Measurements from ENCODE around the gene CORO1A. TPM values are rescaled to one million over a fixed set of nuclear protein-coding genes. Genes with fewer than 3 reads are reported as not detected.
"Not testable (repeated sequence)": the region's sequence is repeated elsewhere in the genome, so short reads cannot be mapped to it uniquely, and the experiment has no call there.

Gene CORO1A
- total RNA-seq, 5 donors from 2014 or later (not counting 1 experiment from before 2014, with no cell fraction given) = 708 to 1,286 (median 987) TPM

DNA sequence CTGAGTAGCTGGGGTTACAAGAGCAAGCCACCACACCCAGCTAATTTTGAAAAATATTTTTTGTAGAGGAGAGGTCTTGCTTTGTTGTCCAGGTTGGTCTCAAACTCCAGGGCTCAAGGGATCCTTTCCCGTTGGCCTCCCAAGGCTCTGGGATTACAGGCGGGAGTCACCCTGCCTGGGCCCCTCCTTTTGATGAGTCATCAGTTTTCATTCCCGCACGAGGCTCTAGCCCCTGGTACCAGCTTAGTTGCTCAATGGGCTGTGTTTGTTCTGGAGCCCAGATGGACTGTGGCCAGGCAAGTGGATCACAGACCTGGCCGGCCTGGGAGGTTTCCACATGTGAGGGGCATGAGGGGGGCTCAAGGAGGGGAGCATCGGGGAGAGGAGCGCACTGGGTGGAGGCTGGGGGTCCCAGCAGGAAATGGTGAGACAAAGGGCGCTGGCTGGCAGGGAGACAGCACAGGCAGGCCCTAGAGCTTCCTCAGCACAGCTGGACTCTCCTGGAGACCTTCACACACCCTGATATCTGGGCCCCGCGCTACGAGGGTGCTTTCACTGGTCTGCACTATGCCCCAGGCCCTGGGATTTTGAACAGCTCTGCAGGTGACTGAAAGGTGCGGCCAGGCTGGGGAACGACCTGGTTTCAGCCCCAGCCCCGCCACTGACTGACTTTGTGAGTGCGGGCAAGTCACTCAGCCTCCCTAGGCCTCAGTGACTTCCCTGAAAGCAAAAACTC is 16.4 kb downstream of the CORO1A start:
- H3K4me1 Mint-ChIP-seq; H3K27me3 Mint-ChIP-seq; H3K4me3 ChIP-seq (ENCODE audit: control insufficient read depth in 1 of 2, extremely low read depth in 1 of 2, low read length in 1 of 2); H3K4me1 ChIP-seq (ENCODE audit: control insufficient read depth in 1 of 2, extremely low read depth in 1 of 2, insufficient read depth in 2 of 2, low read length in 2 of 2); ATAC-seq (replicated peaks in 1 of 4); H3K9me3 Mint-ChIP-seq; DNase-seq; H3K36me3 Mint-ChIP-seq; CTCF ChIA-PET; POLR2A ChIA-PET; H3K27me3 ChIP-seq (replicated peaks in 1 of 2; ENCODE audit: control insufficient read depth in 2 of 2, extremely low read depth in 1 of 2, insufficient read depth in 2 of 2, low read length in 1 of 2); H3K9me3 ChIP-seq; H3K27ac ChIP-seq (ENCODE audit: low read length); H3K4me3 Mint-ChIP-seq; H3K36me3 ChIP-seq (ENCODE audit: control insufficient read depth in 2 of 2, extremely low read depth in 1 of 2, insufficient read depth in 1 of 2, low read length in 1 of 2); H3K27ac Mint-ChIP-seq: not testable (repeated sequence)
- WGBS (ENCODE audit: insufficient coverage) = no CpG with 5 or more reads among the region's 15 CpGs

DNA sequence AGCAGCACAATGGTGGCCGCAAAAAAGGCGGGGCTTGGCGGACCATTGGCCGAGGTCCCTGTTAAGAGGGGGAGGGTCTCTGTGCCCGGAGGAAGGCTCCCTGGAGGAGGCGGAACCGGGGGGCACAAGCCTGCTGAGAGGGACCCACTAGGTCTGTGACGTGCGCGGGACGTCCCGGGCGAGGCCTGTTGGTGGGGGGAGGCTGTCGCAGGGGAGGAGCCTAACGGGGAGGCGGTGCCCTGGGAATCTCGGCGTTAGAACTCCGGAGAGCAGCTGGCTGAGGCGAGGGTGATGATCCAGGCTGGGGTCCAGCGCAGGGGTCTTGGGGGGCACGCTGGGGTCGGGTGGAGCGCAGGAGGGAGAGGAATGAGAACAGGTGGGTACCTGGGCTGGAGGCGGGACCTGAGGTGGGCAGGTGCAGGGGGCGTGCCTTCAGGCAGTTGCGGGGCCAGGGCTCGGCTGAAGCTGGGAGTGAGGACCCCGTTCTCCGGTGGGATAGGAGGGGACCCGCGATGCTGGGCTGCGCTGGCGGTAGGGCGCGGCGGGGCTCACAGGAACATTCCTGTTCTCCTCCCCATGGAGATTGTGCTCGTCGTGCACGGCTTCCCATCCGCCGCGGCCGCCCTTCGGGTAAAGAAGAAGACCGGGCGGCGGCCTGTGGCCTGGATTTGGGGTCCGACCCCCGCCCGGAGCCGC is 22.3 kb downstream of the CORO1A start:
- peak; percentile 57 to 79 (median 62) for ATAC-seq (replicated peaks in 1 of 4)

GRCh38 chr16:30206252-30206651 is 22.9 kb downstream of the CORO1A start:
- DNase-seq; H3K4me1 Mint-ChIP-seq; H3K27me3 Mint-ChIP-seq; H3K9me3 ChIP-seq; H3K27me3 ChIP-seq (replicated peaks in 1 of 2; ENCODE audit: control insufficient read depth in 2 of 2, extremely low read depth in 1 of 2, insufficient read depth in 2 of 2, low read length in 1 of 2); H3K36me3 ChIP-seq (ENCODE audit: control insufficient read depth in 2 of 2, extremely low read depth in 1 of 2, insufficient read depth in 1 of 2, low read length in 1 of 2); POLR2A ChIA-PET; H3K9me3 Mint-ChIP-seq; H3K27ac ChIP-seq (ENCODE audit: low read length); CTCF ChIA-PET; H3K4me3 Mint-ChIP-seq; H3K4me1 ChIP-seq (ENCODE audit: control insufficient read depth in 1 of 2, extremely low read depth in 1 of 2, insufficient read depth in 2 of 2, low read length in 2 of 2); H3K27ac Mint-ChIP-seq; H3K36me3 Mint-ChIP-seq: not testable (repeated sequence)
- peak; percentile 58 to 73 (median 66) for ATAC-seq (replicated peaks in 1 of 4)
- peak overlapping the region in 1 of 2 donors; percentile 47 for H3K4me3 ChIP-seq (ENCODE audit: control insufficient read depth in 1 of 2, extremely low read depth in 1 of 2, low read length in 1 of 2)
- no CpG with 5 or more reads among the region's 33 CpGs for WGBS (ENCODE audit: insufficient coverage)

More for the DNA sequence above, 22.3 kb downstream of the CORO1A start:
- H3K4me3 Mint-ChIP-seq; H3K27ac Mint-ChIP-seq; H3K9me3 Mint-ChIP-seq; H3K4me1 Mint-ChIP-seq; CTCF ChIA-PET; H3K9me3 ChIP-seq; H3K36me3 ChIP-seq (ENCODE audit: control insufficient read depth in 2 of 2, extremely low read depth in 1 of 2, insufficient read depth in 1 of 2, low read length in 1 of 2); H3K27me3 ChIP-seq (replicated peaks in 1 of 2; ENCODE audit: control insufficient read depth in 2 of 2, extremely low read depth in 1 of 2, insufficient read depth in 2 of 2, low read length in 1 of 2); H3K36me3 Mint-ChIP-seq; H3K27ac ChIP-seq (ENCODE audit: low read length); H3K4me1 ChIP-seq (ENCODE audit: control insufficient read depth in 1 of 2, extremely low read depth in 1 of 2, insufficient read depth in 2 of 2, low read length in 2 of 2); POLR2A ChIA-PET; H3K27me3 Mint-ChIP-seq: not testable (repeated sequence)
- no CpG with 5 or more reads among the region's 52 CpGs for WGBS (ENCODE audit: insufficient coverage)
- H3K4me3 ChIP-seq (ENCODE audit: control insufficient read depth in 1 of 2, extremely low read depth in 1 of 2, low read length in 1 of 2) = peak overlapping the region in 1 of 2 donors; percentile 47
- peak in 10 of 35 experiments; percentile 0 to 23 (median 2) for DNase-seq

GRCh38 chr16:30207063-30207704 is 23.8 kb downstream of the CORO1A start:
- WGBS (ENCODE audit: insufficient coverage) = no CpG with 5 or more reads among the region's 9 CpGs
- H3K36me3 ChIP-seq (ENCODE audit: control insufficient read depth in 2 of 2, extremely low read depth in 1 of 2, insufficient read depth in 1 of 2, low read length in 1 of 2); CTCF ChIA-PET; ATAC-seq (replicated peaks in 1 of 4); H3K9me3 Mint-ChIP-seq; H3K36me3 Mint-ChIP-seq; H3K4me1 Mint-ChIP-seq; H3K4me3 Mint-ChIP-seq; H3K4me1 ChIP-seq (ENCODE audit: control insufficient read depth in 1 of 2, extremely low read depth in 1 of 2, insufficient read depth in 2 of 2, low read length in 2 of 2); H3K27me3 ChIP-seq (replicated peaks in 1 of 2; ENCODE audit: control insufficient read depth in 2 of 2, extremely low read depth in 1 of 2, insufficient read depth in 2 of 2, low read length in 1 of 2); H3K9me3 ChIP-seq; H3K4me3 ChIP-seq (ENCODE audit: control insufficient read depth in 1 of 2, extremely low read depth in 1 of 2, low read length in 1 of 2); POLR2A ChIA-PET; H3K27ac Mint-ChIP-seq; H3K27ac ChIP-seq (ENCODE audit: low read length); H3K27me3 Mint-ChIP-seq: not testable (repeated sequence)
- peak in 2 of 35 experiments; percentile 1 to 4 for DNase-seq

- H3K4me1 Mint-ChIP-seq; H3K4me3 ChIP-seq (ENCODE audit: control insufficient read depth in 1 of 2, extremely low read depth in 1 of 2, low read length in 1 of 2); H3K27ac Mint-ChIP-seq; CTCF ChIA-PET; H3K4me3 Mint-ChIP-seq; H3K36me3 ChIP-seq (ENCODE audit: control insufficient read depth in 2 of 2, extremely low read depth in 1 of 2, insufficient read depth in 1 of 2, low read length in 1 of 2); H3K9me3 ChIP-seq; POLR2A ChIA-PET; H3K9me3 Mint-ChIP-seq; H3K27me3 Mint-ChIP-seq; H3K36me3 Mint-ChIP-seq; H3K4me1 ChIP-seq (ENCODE audit: control insufficient read depth in 1 of 2, extremely low read depth in 1 of 2, insufficient read depth in 2 of 2, low read length in 2 of 2); H3K27me3 ChIP-seq (replicated peaks in 1 of 2; ENCODE audit: control insufficient read depth in 2 of 2, extremely low read depth in 1 of 2, insufficient read depth in 2 of 2, low read length in 1 of 2); H3K27ac ChIP-seq (ENCODE audit: low read length): not testable (repeated sequence)
- no CpG with 5 or more reads among the region's 6 CpGs for WGBS (ENCODE audit: insufficient coverage)
- DNase-seq = peak in 18 of 35 experiments; percentile 1 to 47 (median 22)
- peak in 2 of 4 experiments; percentile 31 to 53 for ATAC-seq (replicated peaks in 1 of 4)
Observed at GRCh38 chr16:30209032-30209431, 25.6 kb downstream of the CORO1A start.

DNA sequence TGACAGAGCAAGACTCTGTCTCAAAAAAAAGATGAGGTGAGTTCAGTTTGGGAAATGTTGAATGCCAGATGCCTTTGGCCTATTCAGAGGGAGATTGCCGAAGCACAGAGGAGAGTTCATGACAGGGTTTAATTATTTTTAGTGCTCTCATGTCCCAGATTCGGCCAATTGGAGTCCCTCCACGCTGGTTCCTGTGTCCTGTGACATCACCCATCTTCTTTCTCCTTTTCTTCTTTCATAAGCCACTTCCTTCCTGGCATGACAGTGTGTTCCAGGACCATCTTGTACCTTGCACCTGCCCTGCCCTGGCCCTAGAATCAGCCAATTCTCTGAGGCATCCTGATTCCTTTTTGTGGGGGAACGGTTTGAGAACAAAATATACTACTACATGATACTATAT is 28.0 kb downstream of the CORO1A start:
- H3K9me3 Mint-ChIP-seq; H3K27ac Mint-ChIP-seq; H3K27ac ChIP-seq (ENCODE audit: low read length); H3K36me3 ChIP-seq (ENCODE audit: control insufficient read depth in 2 of 2, extremely low read depth in 1 of 2, insufficient read depth in 1 of 2, low read length in 1 of 2); H3K9me3 ChIP-seq; H3K4me1 Mint-ChIP-seq; H3K36me3 Mint-ChIP-seq; H3K27me3 Mint-ChIP-seq; CTCF ChIA-PET; H3K4me3 ChIP-seq (ENCODE audit: control insufficient read depth in 1 of 2, extremely low read depth in 1 of 2, low read length in 1 of 2); H3K27me3 ChIP-seq (replicated peaks in 1 of 2; ENCODE audit: control insufficient read depth in 2 of 2, extremely low read depth in 1 of 2, insufficient read depth in 2 of 2, low read length in 1 of 2); H3K4me3 Mint-ChIP-seq; POLR2A ChIA-PET; H3K4me1 ChIP-seq (ENCODE audit: control insufficient read depth in 1 of 2, extremely low read depth in 1 of 2, insufficient read depth in 2 of 2, low read length in 2 of 2); DNase-seq: not testable (repeated sequence)
- no CpG with 5 or more reads among the region's 4 CpGs for WGBS (ENCODE audit: insufficient coverage)
- ATAC-seq (replicated peaks in 1 of 4) = peak; percentile 36 to 77 (median 60)

Data from T-cell (primary cell).